Tongue (tissue), 2 donors: ENCODE data around the gene TIAM2. TPM values are rescaled to one million over a fixed set of nuclear protein-coding genes. Genes with fewer than 3 reads are reported as not detected.
A peak's percentile ranks its signal among the peaks of the same experiment; 100 is the strongest.
"Not testable (repeated sequence)": the region's sequence is repeated elsewhere in the genome, so short reads cannot be mapped to it uniquely, and the experiment has no call there.

Experiments
- DNase-seq: peaks from one replicate; pipeline ENCODE4 v3.0.0-alpha.2; 2015
- total RNA-seq: library from RNA; depleted of rRNA; stranded (reverse); fragments of >200 nt; gene quantifications from one replicate; pipeline ENCODE4 v1.2.3, GENCODE V29; 2014

Gene TIAM2
- total RNA-seq, 1 donor from 2014 or later = 32.2 TPM

DNA sequence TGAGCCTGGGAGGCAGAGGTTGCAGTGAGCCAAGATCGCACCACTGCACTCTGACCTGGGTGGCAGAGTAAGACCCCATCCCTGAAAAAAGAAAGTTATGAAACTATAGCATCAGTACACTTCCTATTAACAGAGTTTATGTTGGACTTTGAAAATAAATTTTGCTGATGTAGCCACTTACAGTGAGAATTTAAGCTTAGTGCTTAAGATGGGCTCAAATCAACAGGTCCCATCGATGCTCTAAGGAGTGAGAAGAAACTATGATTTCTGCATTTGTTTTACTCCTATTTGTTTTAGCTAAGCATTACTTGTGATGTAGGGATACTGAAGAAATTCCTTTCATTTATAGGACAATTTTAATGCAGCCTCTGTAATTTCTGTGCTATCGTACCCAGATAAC, 175.4 kb downstream of the TIAM2 start:
- no peak for DNase-seq

DNA sequence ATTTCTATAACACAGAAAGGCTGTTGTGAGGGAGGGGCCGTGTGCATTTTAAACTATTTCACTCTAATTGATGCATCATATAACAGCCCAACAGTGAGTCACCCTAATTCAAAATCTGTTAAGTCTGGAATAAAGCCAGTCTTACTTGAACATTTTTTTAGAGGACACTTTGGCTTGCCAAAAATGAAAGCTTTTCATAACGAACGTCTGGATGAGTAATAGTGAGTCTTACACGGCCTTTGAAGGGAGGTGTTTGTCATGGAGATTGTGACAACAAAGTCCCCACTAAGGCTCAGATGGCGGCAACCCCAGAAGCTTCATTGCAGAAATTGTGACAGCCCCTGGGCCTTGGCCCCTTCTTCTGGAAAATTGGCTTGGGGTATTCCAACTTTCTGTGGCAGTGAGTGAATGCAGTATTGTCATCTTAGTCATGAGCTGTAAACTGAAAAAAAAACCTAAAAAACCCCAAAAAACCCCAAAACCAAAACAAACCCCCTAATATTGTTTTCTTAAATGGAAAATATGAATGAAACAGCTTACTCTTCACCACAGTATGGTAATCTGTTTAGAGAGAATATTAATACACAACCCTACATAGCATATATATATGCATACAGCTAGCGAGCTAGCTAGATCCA, 176.1 kb downstream of the TIAM2 start:
- peak; percentile 78 for DNase-seq

DNA sequence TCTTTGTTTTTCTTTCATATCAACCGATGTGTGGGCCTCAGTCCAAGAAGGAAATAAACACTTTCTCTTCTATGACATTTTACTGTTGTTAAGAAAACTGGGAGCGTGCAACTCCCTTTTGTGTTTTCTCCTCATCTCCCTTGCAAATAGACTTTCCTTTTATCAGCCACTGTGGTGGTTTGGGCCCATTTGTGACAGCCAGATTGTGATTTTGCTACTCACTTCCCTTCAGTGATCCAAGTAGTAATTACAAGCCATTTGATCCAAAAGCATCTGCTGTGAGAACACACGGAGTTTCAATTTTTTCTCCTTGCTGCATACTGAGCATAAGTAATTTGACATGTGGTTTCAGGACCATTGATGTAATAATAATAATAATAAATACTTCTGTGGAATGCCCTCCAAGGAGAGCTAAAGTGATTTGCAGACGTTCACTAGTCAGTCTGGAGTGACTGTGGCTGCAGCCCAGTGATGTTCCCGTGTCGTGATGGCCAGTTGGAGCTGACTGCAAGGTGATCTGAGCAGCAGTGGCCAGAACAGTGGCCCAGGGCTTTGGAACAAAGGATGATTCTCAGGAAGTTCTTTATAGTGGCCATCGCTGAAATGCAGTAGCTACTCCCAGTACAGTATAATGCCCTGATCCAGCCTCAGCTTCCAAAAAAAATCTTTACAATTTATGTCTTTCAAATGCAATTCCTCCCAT, 176.8 kb downstream of the TIAM2 start:
- DNase-seq = peak; percentile 67

DNA sequence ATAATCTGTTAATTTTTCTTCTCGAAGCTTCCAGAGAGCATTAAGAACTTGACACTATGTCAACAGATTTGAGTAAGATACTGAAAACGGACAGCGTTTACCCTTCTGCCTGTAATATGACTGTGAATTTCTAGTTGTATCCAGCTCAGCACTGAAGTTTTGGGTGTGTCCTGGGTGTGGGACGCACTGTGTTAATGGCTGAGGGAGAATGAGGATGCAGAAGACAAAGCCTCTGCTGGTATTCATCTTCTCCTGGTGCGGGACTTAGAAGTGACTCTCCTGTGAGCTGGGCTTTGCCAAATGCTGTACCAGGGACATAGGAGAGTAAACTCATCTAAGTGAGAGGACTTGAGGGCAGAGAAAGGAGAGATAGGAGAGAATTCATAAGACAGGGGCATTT, 178.4 kb downstream of the TIAM2 start:
- DNase-seq = no peak

DNA sequence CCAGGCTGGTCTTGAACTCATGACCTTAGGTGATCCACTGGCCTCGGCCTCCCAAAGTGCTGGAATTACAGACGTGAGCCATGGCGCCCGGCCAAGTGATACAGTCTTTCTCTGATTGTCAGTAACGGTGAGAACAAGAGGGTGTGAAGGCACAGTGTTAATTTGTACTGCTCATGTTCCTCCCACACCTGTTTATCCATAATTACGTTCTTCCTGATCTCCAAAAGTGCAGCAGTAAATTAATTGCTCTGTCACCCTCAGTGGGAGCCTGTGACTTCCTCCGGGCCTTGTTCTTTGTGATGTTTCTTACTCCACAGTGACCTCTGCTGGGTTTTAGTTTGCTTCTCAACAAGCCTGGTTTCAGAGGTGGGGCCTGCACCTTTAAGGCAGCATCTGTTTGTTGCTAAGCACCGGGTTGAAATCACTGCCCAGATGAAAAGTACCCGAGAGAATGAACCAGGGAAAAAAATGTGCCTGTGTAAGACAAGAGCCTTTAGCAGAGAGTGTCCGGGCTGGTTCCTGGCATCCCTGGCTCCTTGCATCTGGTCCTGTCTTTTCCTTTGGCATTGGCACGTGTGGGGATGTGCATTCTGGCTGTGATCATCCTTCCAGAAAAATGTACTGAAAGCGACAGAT, 179.6 kb downstream of the TIAM2 start:
- DNase-seq = peak; percentile 88

DNA sequence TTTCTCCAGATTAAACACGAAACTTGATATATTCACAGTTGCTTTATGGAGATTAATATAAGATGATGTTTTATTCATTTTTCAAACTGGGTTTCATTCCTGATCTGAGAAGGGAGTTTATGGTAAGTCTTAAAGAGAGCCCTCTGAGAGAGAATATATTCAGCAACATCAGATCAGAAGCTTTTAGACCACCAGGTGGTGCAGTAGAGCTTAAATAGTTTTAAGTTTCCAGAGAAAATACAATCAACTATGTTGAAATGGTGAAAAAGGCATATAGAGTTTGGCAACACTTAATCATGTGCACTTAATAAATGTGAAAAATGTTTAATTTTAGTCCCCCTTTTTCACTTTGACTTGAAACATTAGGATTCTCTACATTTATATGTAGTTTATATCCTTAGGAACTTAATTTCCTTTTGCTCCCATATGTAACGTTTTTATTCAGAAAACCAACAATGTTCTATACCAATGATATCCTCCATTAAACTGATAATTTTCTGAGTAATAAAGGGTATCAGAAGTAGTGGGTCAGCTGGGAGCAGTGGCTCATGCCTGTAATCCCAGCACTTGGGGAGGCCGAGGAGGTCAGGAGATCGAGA, 182.3 kb downstream of the TIAM2 start:
- DNase-seq = peak; percentile 87

DNA sequence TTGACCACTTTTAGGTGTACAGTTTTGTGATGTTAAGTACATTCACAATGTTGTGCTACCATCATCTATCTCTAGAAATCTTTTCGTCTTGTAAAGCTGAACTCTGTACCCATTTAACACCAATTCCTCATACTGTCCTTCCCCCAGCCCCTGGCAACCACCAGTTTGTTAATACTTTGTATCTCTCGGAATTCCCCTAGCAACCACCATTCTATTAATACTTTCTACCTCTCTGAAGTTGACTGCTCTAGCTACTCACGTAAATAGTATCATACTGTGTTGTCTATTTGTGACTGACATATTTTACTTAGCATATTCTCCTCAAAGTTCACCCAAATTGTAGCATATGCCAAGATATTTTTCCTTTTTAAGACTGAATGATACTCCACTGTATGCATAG, 186.4 kb downstream of the TIAM2 start:
- DNase-seq = no peak

DNA sequence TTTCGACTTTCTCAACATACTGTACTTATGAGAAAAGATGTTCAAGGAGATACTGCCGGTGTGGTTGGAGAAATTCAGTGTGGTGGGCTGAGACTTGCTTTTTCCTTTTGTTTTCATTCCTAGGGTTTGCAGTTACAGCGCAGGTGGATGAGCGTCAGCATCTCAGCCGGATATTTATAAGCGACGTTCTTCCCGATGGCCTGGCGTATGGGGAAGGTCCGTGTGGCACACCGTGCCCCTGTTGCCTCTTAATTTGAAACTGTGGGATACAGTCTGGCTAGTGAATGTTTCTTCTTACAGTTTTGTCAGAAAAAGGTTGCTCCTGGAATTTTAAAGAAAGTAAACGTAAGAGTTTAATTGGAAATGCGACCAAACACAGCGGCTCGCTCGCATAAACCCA, 187.0 kb downstream of the TIAM2 start:
- DNase-seq = no peak

DNA sequence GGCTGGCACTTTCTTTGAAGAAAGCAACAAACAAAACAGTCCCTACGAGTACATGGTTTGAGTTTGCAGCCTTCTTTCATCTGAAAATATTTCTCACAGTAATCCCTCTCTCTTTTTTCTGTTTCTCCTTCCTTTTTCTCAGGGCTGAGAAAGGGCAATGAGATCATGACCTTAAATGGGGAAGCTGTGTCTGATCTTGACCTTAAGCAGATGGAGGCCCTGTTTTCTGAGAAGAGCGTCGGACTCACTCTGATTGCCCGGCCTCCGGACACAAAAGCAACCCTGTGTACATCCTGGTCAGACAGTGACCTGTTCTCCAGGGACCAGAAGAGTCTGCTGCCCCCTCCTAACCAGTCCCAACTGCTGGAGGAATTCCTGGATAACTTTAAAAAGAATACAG, 188.0 kb downstream of the TIAM2 start:
- no peak for DNase-seq

DNA sequence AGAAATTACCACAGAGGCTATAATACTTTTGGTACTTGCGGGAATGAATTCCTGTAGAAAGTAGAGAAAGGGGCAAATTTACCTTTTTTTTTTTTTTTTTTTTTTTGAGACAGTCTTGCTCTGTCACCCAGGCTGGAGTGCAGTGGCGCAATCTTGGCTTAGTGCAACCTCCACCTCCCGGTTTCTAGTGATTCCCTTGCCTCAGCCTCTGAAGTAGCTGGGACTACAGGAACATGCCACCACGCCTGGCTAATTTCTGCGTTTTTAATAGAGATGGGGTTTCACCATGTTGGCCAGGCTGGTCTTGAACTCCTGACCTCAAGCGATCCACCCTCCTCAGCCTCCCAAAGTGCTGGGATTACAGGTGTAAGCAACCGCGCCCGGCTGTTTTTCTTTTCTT, 189.9 kb downstream of the TIAM2 start:
- not testable (repeated sequence) for DNase-seq

DNA sequence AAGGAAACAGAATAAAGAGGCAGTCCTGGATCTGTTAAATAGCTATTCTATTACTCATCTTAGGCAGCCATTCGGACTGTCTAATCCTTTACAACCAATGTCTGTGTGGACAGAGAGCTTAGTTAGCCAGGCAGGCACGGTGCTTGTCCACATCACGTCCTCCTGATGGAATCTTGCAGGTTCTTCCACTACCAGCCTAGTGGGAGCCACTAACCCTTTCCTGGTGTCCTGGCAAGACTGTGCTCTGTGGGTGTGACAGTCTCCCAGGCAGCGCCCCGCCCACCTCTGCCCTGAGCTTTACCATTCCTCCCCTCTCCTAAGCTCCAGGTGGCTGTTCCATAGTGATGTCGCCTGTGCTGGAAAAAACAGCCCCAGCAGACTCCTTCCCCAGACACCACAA, 190.4 kb downstream of the TIAM2 start:
- no peak for DNase-seq

DNA sequence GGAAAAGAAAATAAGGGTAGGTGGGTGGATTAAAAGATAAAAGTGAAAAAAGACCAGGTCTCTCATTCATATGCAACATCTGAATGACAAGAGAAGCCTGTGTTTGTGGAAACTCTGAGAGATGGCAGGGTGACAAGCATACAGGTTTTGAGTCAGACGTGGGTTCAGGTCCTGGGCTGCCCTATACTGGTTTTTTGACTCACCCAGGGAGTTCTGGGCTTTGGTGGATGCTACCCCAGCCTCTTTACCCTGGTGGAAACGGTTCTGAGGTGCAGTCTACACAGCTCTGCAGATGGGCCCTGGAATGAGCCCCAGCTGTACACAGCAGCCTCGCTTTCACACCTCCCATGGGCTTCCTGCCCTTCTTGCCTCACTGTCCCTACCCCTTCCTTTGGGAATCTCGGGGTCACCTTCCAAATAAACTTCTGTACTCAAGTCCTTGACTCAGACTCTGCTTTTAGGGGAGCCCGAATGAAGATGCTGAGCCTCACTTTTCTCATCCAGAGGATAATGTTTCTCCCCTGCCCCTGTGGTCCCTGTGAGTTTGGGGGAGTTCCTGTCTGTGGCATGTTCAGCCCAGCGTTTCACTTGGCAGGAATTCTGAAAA, 191.0 kb downstream of the TIAM2 start:
- no peak for DNase-seq

DNA sequence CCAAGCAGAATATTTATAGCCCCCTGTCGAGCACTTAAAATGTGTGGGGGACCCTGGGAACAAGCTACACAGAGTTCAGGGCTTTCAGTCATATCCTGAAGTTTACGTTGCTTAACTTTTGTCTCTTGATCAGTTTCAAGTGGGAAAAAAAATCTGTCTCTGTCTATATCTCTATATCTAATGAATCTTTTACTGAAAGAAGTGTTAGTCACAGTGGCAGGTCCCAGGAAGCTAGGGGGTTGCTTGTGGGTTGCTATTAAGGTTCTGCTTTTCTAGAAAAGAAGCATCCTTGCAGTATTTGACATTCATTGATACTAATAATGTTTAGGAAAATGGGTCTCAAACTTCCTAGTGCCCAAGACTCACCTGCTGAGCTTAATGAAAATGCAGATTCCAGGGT, 192.0 kb downstream of the TIAM2 start:
- DNase-seq = no peak

DNA sequence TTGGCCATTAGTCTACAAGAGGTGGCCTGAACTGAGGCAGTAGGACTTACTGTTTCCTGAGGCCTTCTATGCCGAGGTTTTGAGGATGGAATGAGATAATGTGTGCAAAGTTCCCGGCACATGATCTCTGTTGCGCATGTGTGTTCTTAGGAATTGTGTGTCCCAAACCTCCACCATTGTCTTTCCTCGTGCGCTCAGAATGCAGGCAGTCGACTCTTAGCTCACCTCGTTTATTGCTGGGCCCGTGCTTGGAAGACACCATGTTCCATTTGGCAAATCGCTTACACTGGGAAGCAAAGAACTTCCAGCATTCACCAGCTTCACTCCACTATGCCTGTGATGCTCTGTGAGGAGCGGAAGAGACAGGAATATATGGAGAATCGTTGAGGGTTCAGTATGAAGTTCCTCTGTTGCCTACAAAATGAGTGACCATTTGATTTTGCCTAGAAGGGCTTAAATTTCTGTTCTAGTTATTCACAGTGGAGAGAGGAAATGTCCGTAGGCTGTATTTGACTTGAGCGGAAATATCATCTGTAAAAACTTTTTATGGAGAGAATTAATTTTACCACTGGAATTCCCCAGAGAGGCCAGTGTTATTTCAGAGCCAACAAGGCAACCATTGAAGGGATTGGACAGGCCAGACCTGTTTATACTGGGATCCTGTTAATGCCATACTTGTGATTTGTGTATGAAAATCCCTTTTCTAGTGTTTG, 193.0 kb downstream of the TIAM2 start:
- DNase-seq = peak; percentile 34

DNA sequence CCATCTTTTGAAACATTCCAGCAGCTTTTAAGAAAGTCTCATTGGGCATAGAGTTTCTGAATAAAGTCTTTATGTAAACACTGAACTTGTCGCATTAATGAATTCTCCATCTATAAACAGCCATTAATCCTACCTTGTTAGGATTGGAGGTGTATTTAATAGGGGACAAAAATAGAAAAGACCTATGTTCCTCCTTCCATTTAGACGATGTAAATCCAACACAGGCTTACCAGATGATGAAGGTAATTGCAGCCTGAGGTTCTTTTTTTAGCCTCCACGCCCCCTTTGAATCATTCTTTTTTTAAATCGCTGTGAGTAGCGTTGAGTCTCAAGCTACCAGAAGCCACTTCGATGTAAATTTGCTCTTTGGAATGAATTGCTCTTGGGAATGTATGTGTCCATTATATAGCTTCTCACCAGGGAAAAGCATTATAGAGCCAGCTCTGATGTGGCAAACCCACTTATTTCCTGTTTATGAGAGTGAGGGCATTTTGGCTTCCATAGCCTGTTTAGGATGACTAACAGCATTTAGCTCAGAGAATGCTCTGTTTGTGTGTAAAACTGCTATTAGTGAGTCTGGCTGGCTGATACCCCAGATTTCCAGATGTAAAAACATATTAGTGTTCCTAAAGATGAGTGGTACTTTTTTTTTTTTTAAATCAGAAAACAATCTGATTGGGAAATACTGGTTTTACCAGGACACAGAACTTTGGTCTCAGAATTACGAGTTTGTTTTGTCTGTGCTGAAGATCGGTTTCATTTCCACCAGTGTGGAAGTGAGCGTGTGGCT, 193.8 kb downstream of the TIAM2 start:
- peak; percentile 51 for DNase-seq

DNA sequence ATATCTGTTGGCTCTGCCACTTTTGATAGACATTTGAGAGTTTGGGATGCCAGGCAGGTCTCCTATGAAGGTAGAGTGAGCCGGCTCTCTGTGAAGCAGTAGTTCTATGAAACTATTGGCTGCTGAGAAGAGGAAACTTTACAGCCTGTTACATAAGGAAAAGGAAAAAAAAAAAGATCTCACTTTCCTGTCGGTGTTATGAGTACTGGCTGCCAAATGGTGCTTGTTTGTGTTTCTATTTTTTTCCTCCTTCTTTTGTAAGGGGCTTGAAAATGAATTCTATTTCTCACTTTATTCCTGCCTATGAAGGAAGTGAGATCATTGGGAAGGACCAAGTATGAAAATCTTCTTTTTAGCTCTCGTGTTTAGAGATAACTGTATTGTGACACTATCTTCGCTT, 195.6 kb downstream of the TIAM2 start:
- DNase-seq = no peak

DNA sequence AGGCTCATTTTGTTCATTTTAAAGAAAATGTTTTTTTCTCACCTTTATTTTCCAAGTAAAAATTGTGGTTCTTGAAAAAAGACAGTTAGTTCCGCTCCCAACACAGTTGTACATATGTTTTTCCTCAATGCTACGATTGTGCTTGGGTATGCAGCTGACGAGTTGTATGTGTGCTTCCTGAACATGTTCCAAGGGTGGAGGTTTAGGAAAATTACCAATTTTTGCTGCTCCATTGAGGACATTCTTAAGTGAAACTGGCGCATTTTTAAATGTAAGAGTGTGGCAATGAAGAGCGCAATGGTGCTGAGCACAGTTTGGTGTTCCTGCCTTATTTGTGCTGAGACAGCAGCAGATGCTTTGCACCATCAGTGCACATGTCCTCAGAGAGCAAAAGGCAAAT, 198.4 kb downstream of the TIAM2 start:
- DNase-seq = no peak

DNA sequence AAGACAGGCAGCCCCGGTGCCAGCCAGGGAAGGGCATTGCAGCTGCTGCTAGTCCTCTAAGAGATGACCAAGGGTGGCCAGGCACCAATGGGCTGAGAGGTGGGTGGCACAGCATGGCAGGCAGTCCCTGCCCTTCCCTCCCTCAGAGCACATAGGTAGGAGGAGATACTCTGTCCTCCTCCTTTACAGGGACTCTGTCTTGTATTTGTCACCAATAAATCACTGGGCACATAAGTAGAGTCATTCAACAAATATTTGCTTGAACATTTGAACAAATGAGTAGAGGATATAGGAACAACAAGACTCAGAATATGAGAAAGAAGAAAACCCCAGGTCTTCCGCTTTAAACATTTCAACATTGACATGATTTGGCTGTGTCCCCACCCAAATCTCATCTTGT, 199.3 kb downstream of the TIAM2 start:
- DNase-seq = no peak

DNA sequence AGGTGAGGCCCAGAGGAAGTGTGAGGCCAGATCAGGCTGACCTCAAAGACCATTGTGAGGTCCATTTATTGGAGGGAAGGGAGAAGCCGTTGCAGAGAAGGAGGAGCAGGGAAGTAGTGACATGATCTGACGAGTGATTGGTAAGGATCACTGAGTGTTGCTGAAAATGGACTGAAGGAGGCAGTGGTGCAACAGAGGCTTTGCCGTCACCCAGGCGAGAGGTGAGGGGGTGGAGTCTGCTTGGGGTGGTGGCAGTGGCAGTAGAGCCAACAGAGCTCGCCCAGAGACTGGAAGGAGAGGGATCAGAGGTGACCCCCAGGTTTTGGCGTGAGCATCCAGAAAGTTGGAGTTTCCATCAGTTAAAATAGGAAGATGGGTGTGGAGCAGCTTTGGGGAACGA, 200.8 kb downstream of the TIAM2 start:
- DNase-seq = no peak

DNA sequence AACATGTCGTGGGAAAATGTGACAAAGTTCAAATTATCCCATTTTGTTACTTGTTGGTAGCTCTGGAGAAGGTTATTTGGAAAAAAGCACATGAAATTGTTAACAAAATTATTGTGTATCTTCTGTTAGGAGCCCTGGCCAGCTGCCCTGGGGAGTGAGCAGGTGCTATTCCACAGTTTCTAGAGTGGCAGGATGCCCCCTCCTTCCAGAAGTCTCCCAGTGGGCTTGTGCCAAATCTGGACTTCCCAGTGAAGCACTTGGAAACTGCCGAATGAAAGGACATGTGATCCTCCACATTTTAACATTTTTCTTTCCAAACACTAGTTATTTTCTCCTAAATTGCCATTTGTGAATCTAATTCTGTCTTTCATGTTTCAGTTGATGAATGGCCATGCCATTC, 201.8 kb downstream of the TIAM2 start:
- no peak for DNase-seq

DNA sequence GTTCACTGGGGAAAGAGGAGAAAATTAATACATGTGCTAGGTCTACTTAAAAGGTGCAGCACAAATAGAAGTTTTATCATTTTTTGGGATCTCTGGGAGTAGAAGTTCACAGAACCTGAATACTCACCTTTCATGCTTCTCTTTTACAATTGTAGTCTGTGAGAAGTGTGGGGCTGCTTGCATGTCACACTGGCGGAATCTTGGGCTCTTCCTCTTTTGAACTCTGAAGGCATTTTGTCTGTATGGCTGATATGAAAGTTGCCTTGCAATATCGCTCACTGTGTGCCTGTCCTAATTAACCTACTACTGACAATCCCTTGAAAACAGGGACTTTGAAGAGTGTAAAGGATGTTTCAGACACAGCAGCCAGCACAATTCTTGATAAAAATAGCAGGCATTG, 202.8 kb downstream of the TIAM2 start:
- no peak for DNase-seq

DNA sequence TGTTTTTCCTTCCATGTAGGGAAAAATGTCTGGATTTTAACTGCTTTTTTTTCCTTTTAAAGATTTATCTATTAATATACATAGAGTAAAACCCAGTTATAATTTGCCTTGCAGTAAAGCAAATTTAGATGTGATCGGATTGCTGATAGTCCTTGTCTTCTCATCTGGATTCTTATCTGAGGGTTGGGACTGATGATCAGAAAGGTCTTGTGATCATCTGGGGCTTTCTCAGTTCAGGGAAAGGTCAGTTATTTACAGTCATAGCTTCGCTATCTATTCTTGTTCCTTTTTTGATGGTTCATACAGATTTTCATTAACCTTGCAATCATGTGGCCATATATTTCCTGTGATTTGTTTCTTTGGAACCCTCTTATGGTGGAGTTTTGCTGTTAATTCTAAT, 204.9 kb downstream of the TIAM2 start:
- DNase-seq = no peak
